GM18505 (cell line): ENCODE results near the gene KCNQ1OT1.

Experiments used
- ATAC-seq: cut with Tn5 transposase; IDR thresholded peaks from one replicate; pipeline ENCODE4 v1.9.1; 2021; ENCODE audit not compliant: unreplicated experiment
- POLR2A ChIP-seq: IDR thresholded peaks from 4 replicates; pipeline ENCODE4 v1.6.1; 2011; ENCODE audit warnings: borderline replicate concordance; ENCODE audit not compliant: insufficient read depth, insufficient read length; ENCODE audit errors: extremely low read depth

Gene KCNQ1OT1

GRCh38 chr11:2582351-2582945 lies 117.3 kb downstream of the KCNQ1OT1 start:
- no peak for TF ChIP-seq POLR2A
- ATAC-seq, result no peak

- no peak for TF ChIP-seq POLR2A
- ATAC-seq, result no peak
Observed at GRCh38 chr11:2581931-2582350, 117.9 kb downstream of the KCNQ1OT1 start.

DNA sequence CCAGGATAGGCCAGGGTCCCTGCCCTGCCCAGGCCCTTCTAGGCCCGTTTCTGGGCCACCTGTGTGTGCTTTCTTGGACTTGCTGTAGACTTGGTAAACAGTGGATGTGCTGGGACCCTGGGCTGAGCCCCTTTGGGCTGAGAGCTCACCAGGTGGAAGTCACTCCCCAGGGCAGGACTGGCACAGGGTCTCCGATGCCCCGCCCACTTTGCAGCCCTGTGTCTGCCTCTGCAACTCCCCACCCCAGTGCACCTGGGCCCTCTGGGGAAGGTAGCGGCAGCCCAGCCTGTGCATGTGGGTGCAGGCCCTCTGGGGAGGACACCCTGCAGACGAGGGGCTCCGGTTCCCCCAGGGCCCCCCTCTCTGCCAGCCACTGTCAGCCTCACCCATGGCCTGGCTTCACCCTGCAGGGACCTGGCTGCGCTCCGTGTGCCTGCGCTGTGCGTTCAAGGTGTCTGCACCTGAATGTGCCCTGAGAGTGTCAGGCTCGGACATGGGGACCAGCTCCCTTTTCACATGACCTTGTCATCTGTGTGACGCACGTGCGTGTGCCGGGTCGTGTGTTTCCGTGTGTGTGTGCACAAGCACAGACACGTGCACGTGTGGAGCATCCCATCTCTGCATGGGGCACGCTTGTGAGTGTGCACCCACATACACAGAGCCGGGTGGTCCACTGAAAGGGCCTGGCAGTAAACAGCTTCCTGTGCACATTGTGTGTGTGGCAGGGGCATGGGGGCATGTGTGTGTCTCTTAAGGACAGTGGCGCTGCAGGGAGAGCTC lies 118.5 kb downstream of the KCNQ1OT1 start:
- TF ChIP-seq POLR2A, result no peak
- no peak for ATAC-seq

- no peak for ATAC-seq
- TF ChIP-seq POLR2A, result no peak
Observed at GRCh38 chr11:2580571-2581001, 119.2 kb downstream of the KCNQ1OT1 start.

GRCh38 chr11:2580061-2580421 lies 119.8 kb downstream of the KCNQ1OT1 start:
- ATAC-seq, result no peak
- TF ChIP-seq POLR2A, result no peak

- no peak for ATAC-seq
- TF ChIP-seq POLR2A, result no peak
Observed at GRCh38 chr11:2579315-2580060, 120.3 kb downstream of the KCNQ1OT1 start.

GRCh38 chr11:2578929-2579270 lies 120.9 kb downstream of the KCNQ1OT1 start:
- TF ChIP-seq POLR2A, result no peak
- ATAC-seq, result no peak

DNA sequence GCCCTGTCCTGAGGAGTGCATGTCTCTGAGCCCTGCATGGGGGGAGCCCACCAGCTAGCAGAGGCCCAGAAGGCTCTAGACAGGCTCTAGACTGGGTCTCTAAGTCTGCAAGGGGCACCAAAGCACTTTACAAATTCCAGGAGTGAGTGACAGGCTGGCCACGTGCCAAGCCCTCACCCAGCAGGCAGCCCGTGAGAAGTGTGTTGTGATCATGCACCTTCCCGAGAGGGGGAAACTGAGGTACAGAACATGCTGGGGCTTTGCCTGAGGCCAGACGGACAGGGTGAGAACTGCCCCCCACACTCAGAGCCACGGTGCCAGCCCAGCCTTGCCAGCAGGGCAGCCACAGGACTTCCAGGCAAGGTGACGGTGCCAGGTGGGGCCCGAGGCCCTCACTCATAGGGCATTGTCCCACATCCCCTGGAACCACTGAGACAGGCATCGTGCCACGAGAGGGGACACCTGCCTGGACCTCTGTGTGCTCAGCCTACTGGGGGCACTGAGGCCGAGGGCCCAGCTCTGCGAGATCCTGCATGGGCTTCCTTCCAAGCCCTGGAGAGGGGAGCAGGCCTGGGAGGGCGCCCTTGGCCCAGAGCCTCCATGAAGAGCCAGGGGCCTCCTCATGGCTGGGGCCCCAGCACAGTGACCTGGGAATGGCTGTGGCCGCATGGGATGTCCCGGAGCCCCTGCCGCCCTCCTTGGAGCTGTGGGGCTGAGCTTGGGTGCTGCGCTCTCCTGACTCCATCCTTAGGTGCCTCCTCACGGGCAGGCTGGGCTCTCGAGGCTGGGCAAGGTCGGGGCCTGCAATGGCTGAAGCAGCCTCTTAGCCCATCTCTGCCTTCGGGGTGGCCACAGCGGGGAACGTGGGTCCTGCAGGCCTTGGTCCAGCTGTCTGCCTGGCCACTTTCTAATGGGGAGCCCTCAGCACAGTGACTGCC lies 121.5 kb downstream of the KCNQ1OT1 start:
- no peak for ATAC-seq
- no peak for TF ChIP-seq POLR2A

DNA sequence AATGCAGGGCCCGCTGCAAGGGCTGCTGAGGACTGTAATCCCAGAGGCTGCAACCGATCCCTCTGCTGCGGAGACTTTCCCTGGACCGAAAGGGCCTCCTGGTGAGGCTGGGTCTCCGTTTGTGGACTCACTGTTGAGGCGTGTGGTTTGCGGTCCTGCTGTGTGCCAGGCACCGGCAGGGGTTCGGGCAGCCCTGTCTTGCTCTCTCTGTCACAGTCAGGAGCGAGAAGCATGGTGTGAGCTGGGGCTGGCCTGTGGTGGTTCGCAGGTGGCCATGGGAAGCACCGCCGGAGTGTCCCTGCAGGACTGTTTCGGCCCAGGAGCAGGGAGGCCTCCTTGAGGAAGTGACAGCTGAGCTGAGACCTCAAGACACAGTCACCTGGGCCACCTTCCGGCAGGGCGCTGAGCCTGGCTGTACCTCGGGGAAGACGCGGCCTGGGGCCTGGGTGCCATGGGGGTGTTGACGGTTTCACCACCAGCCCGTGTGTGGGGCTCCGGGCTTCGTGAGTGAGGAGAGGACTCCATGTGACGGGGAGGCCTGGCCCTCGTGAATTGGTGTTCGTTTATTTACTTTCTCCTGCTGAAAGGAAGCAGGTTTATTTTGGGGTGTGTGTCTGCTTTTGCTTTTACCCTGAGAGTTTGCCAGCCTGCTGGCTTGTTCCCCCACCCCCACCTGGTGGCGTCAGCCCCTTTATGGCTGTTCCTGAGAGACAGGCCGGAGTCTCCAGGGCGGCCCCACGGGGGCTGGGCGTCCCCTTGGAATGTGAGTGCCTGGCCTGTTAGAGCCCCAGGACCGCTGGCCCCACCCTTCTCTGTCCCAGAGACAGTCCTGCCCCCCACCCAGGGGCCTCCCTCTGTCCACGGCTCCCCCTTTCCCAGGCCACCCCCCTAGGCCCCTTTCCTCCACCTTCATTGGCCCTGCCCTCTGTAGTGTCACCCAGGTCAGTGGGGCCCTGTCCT lies 122.5 kb downstream of the KCNQ1OT1 start:
- ATAC-seq, result no peak
- TF ChIP-seq POLR2A, result no peak

- ATAC-seq, result no peak
- TF ChIP-seq POLR2A, result no peak
Observed at GRCh38 chr11:2576549-2576948, 123.2 kb downstream of the KCNQ1OT1 start.

DNA sequence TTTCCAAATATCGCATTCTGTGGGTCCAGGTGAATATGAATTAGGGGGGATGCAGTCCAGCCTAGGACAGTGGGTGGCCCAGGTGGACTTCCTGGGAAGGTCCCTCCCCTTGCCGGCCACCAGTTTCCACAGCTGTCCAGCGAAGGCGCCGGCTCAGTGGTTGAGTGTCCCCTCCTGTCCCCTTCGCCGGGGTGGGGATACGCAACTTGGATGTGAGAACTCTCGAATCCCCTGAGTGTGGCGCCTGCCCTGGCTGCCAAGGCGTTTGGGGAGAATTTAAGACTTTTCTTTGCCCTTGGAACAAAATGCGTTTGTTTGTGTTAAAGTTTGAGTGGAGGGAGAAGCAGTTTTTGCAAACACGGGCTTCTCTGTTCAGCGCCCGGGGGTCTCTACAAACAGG lies 123.7 kb downstream of the KCNQ1OT1 start:
- TF ChIP-seq POLR2A, result no peak
- no peak for ATAC-seq

GRCh38 chr11:2575591-2576051 lies 124.2 kb downstream of the KCNQ1OT1 start:
- TF ChIP-seq POLR2A, result no peak
- no peak for ATAC-seq
